A673 (cell line): ENCODE measurements around the gene CAPG. TPM values are rescaled to one million over a fixed set of nuclear protein-coding genes. Genes with fewer than 3 reads are reported as not detected.

ENCODE experiments used
- Bru-seq: library from RNA; stranded (reverse); fragments of 400-500 nt; gene quantifications from one replicate; lab custom pipeline; 2021; lab: Mats Ljungman, UMichigan
- BruChase-seq, 2 experiments: library from RNA; stranded (reverse); fragments of 400-500 nt; gene quantifications; one replicate each; lab custom pipeline; 2021; lab: Mats Ljungman, UMichigan
- BruUV-seq: library from RNA; stranded (reverse); fragments of 400-500 nt; replicated peaks from 2 replicates; lab custom pipeline; 2021; lab: Mats Ljungman, UMichigan
- CTCF ChIA-PET: fragments of 300-600 bp; sonication (Branson Sonifier 250); formaldehyde crosslinking; loops from one replicate; lab custom pipeline; 2022; ENCODE audit warnings: antibody characterized with exemption; lab: Charles Lee
- POLR2A ChIA-PET: fragments of 300-600 bp; sonication (Branson Sonifier 250); formaldehyde crosslinking; loops from one replicate; lab custom pipeline; 2022; ENCODE audit warnings: antibody characterized with exemption; ENCODE audit not compliant: low non-redundant PET; lab: Charles Lee
- DNase-seq: peaks from one replicate; pipeline ENCODE4 v3.0.0-alpha.2; 2015; ENCODE audit warnings: low spot score
- H3K27ac ChIP-seq: fragments of 200-600 bp; sonication (generic); 2 replicates; pipeline ENCODE4 v1.5.1; 2016; ENCODE audit warnings: mixed run types, low read depth, mild to moderate bottlenecking, mixed read lengths, antibody characterized with exemption, low read length; ENCODE audit not compliant: poor library complexity, severe bottlenecking
- H3K27me3 ChIP-seq: fragments of 200-600 bp; sonication (generic); replicated peaks from 2 replicates; pipeline ENCODE4 v1.6.1; 2017; ENCODE audit warnings: mixed run types, low read depth, mild to moderate bottlenecking, mixed read lengths, antibody characterized with exemption, low read length; ENCODE audit not compliant: insufficient read depth, poor library complexity
- H3K36me3 ChIP-seq: fragments of 200-600 bp; sonication (generic); 2 replicates; pipeline ENCODE4 v1.6.1; 2016; ENCODE audit warnings: mixed run types, mild to moderate bottlenecking, mixed read lengths, antibody characterized with exemption, low read length; ENCODE audit not compliant: insufficient read depth, poor library complexity, severe bottlenecking
- H3K4me1 ChIP-seq: fragments of 200-600 bp; sonication (generic); 2 replicates; pipeline ENCODE4 v1.6.1; 2017; ENCODE audit warnings: mixed run types, mild to moderate bottlenecking, mixed read lengths, antibody characterized with exemption, low read length; ENCODE audit not compliant: insufficient read depth, poor library complexity, severe bottlenecking
- H3K4me3 ChIP-seq: fragments of 200-600 bp; sonication (generic); 2 replicates; pipeline ENCODE4 v1.5.1; 2016; ENCODE audit warnings: low read depth, mixed run types, mild to moderate bottlenecking, mixed read lengths, low read length; ENCODE audit not compliant: poor library complexity, severe bottlenecking
- H3K9me3 ChIP-seq: fragments of 200-600 bp; sonication (generic); 2 replicates; pipeline ENCODE4 v1.6.1; 2016; ENCODE audit warnings: mixed run types, low read depth, mild to moderate bottlenecking, mixed read lengths, antibody characterized with exemption, low read length; ENCODE audit not compliant: poor library complexity, severe bottlenecking
- CTCF ChIP-seq: fragments of 300-800, 200-600 bp; sonication (generic); conservative IDR thresholded peaks from 2 replicates; pipeline ENCODE4 v1.5.1; 2017; ENCODE audit warnings: low read depth, mild to moderate bottlenecking, antibody characterized with exemption, low read length, moderate library complexity, mixed read lengths
- EZH2 ChIP-seq: fragments of 200-600 bp; sonication (generic); IDR thresholded peaks from 2 replicates; pipeline ENCODE4 v1.6.1; 2017; ENCODE audit warnings: borderline replicate concordance, low read depth, mild to moderate bottlenecking, mixed read lengths, antibody characterized with exemption, low read length; ENCODE audit not compliant: poor library complexity, severe bottlenecking
- intact Hi-C: fragments of 100-400 bp; cut with micrococcal nuclease; formaldehyde crosslinking; loops from one replicate; pipeline ENCODE4 v1.10.0; 2022; ENCODE audit not compliant: unreplicated experiment
- long read RNA-seq: library from polyadenylated mRNA; stranded (forward); transcript quantifications from one replicate; pipeline ENCODE4 v2.0.0, GENCODE V29; 2022
- total RNA-seq: library from RNA; stranded (reverse); gene quantifications from 2 replicates; pipeline ENCODE4 v1.2.3, GENCODE V29; 2021

The CAPG gene
- 152 and 156 TPM in 2 replicates for total RNA-seq
- Bru-seq, nascent RNA: percentile 61 among the genes with signal in this experiment
- percentile 51 among the genes with signal in this experiment for BruChase-seq, experiment 1, labeled RNA remaining after a 2-hour chase
- BruChase-seq, experiment 2, labeled RNA remaining after a 6-hour chase: percentile 63 among the genes with signal in this experiment
- long read RNA-seq, transcript CAPG-204 (10 exons, 1,151 nt): major isoform, 182 of 230 reads
- long read RNA-seq, transcript CAPG-201 (10 exons, 1,442 nt): minor isoform, 9 of 230 reads
- long read RNA-seq, partial matches to known transcripts: 12 of 230 reads
- long read RNA-seq, other reads (novel, unspliced or antisense): 25 of 230 reads

GRCh38 chr2:85409845-85410583 lies at the start of gene CAPG:
CAPG (minus strand) TSS chr2:85410366; CDS start chr2:85402145, 8,221 bp downstream.
- no peak for DNase-seq
- Histone ChIP-seq H3K4me1 (peaks cover 49% of the 10 kb centered on the region), H3K9me3 (no peaks in the 10 kb centered on the region), H3K4me3 (no peak within 1 kb of the TSS), H3K36me3 (no peaks in the 10 kb centered on the region), H3K27me3 (no peaks in the 10 kb centered on the region), H3K27ac (peak within 1 kb of the TSS; percentile 12)
- ChIA-PET POLR2A (no interaction called here), CTCF (no interaction called here)
- no peak for TF ChIP-seq EZH2
- TF ChIP-seq CTCF: no peak
- BruUV-seq: no TSS peak
- intact Hi-C loops: no loop called here

- no peak for DNase-seq
- POLR2A ChIA-PET: no interaction called here
- Histone ChIP-seq H3K4me1 (no peaks in the 10 kb centered on the region), H3K27ac (no peak overlapping the region), H3K27me3 (no peaks in the 10 kb centered on the region), H3K9me3 (no peaks in the 10 kb centered on the region), H3K4me3 (no peak overlapping the region), H3K36me3 (no peaks in the 10 kb centered on the region)
- intact Hi-C loops: no loop called here
- no TSS peak for BruUV-seq
- no peak for TF ChIP-seq CTCF
- no peak for TF ChIP-seq EZH2
- CTCF ChIA-PET: no interaction called here
Observed at GRCh38 chr2:85459771-85460170, 49.6 kb upstream of the CAPG start.

- ChIA-PET POLR2A (no interaction called here), CTCF (no interaction called here)
- intact Hi-C loops: no loop called here
- no peak overlapping the region for H3K4me3 ChIP-seq
- H3K36me3 ChIP-seq: no peaks in the 10 kb centered on the region
- no peaks in the 10 kb centered on the region for H3K4me1 ChIP-seq
- no peak overlapping the region for H3K27ac ChIP-seq
- no peak for TF ChIP-seq EZH2
- TF ChIP-seq CTCF: no peak
- H3K27me3 ChIP-seq: no peaks in the 10 kb centered on the region
- BruUV-seq: no TSS peak
- H3K9me3 ChIP-seq: no peaks in the 10 kb centered on the region
- no peak for DNase-seq
Observed at GRCh38 chr2:85458601-85459563, 48.7 kb upstream of the CAPG start.
